DMS114 treated with DMSO at 0.1 percent for 48 hours (cell line): ENCODE results near the gene UBE2D2.
"Not testable (repeated sequence)": the region's sequence is repeated elsewhere in the genome, so short reads cannot be mapped to it uniquely, and the experiment has no call there.

Source experiments
- DNase-seq: peaks from one replicate; lab custom pipeline; 2025; ENCODE audit not compliant: unreplicated experiment; lab: John Stamatoyannopoulos, UW

Gene UBE2D2

DNA sequence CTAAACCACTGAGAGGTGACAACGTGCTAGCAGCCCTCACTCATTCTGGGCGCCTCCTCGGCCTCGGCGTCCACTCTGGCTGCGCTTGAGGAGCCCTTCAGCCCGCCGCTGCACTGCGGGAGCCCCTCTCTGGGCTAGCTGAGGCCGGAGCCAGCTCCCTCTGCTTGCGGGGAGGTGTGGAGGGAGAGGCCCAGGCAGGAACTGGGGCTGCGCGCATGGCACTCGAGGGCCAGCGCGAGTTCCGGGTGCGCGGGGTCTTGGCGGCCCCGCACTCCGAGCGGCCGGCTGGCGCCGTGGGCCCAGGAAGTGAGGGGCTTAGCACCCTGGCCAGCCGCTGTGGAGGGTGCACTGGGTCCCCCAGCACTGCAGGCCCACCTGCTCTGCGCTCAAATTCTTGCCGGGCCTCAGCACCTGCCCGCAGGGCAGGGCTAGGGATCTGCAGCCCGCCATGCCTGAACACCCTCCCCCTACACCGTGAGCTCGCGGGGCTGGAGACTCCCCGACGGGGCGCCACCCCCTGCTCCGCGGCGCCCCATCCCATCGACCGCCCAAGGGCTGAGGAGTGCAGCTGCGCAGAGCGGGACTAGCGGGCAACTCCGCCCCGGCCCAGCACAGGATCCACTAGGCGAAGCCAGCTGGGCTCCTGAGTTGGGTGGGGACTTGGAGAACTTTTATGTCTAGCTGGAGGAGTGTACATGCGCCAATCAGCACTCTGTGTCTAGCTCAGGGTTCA is 11.8 kb upstream of the UBE2D2 start:
- DNase-seq, result no peak

DNA sequence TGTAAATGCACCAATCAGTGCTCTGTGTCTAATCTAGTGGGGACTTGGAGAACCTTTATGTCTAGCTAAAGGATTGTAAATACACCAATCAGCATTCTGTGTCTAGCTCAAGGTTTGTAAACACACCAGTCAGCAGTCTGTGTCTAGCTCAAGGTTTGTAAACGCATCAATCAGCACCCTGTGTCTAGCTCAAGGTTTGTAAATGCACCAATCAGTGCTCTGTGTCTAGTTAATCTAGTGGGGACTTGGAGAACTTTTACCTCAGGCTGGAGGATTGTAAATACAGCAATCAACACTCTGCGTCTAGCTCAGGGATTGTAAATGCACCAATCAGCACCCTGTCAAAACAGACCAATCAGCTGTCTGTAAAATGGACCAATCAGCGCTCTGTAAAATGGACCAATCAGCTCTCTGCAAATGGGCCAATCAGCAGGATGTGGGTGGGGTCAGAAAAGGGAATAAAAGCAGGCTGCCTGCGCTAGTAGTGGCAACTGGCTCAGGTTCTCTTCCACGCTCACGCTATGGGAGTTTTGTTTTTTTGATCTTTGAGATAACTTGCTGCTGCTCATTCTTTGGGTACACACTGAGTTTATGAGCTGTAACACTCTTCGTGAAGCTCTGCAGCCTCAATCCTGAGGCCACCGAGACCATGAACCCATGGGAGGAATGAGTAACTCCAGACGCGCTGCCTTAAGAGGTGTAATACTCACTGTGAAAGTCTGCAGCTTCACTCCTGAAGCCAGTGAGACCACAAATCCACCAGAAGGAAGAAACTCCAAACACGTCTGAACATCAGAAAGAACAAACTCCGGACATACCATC is 10.9 kb upstream of the UBE2D2 start:
- DNase-seq, result not testable (repeated sequence)

DNA sequence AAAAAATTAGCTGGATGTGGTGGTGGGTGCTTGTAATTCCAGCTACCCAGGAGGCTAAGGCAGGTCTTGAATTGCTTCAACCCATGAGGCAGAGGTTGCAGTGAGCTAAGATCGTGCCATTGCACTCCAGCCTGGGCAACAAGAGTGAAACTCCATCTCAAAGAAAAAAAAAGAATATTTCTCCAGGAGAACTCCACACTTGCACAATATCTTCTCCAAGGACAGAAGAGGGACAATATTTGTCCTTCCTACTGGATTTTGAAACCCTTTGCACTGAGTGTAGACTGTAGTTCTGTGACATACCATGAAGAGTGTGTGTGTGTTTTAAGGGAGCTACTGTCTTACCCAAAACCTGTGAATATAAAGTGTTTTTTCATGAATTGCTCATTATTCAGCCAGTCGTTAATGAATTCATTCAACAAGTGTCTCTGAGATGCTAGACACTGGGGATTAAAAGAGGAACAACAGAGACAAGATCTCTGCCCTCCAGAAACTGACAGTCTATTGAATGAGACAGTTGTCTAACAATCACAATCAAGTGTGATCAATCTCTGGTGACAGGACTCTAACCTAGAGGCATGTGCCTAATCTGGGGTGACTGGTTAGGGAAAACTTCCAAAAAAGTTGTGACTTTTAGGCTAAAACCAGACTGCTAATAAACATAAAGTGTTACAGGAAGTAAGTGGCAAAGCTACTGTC is 9.8 kb upstream of the UBE2D2 start:
- no peak for DNase-seq

- no peak for DNase-seq
These were observed 8.1 kb upstream of the UBE2D2 start for GRCh38 chr5:139552893-139553575.

DNA sequence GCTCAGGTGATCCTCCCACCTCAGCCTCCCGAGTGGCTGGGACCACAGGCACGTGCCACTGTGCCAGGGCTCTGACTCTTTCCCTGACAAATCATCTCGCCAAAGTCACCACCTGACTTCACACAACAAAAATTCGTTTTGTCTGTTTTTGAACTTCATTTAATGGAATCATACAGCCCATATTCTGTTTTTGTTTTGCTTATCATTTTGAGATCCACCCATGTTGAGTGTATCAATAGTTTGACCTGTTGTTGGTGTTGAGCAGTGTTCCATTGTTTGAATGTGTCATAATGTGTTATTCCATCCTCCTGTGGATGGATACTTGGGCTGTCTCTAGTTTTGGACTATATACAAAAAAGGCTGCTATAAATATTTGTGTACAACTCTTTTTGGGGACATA is 6.9 kb upstream of the UBE2D2 start:
- DNase-seq, result no peak

DNA sequence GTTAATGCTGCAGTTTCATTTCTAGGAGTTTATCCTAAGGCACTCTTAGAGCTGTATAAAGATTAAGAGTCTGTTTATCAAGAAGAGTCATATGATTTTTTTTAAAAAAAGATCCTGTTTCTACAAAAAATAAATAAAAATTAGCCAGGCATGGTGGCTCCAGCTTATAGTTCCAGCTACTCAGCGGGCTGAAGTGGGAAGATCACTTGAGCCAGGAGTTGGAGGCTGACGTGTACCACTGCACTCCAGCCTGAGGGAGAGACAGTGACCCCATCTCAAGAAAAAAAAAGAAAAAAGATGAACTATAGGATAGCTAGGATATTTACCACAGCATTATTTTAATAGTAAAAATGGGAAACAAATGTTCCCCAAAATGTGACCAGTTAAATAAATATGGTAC is 3.3 kb upstream of the UBE2D2 start:
- no peak for DNase-seq

GRCh38 chr5:139561655-139562451 is 714 bp downstream of the UBE2D2 start:
- DNase-seq, result no peak

DNA sequence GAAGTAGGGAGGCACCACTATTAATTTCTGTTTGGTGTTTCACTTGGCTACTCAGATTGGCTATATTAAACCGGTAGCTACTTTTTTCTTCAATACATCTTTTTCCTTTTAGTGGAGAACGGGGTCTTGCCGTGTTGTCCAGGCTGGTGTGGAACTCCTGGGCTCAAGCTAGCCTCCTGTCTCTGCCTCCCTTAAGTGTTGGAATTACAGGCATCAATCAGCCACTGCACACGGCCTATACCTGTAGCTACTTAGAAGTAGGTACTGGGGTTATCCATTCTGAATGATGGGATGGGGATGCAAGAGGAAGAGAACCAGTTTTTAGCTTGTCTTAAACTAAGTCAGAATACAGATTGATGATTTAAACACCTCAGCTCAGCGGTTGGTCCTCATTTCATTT is 1.7 kb downstream of the UBE2D2 start:
- no peak for DNase-seq

GRCh38 chr5:139565411-139566305 is 4.5 kb downstream of the UBE2D2 start:
- no peak for DNase-seq

DNA sequence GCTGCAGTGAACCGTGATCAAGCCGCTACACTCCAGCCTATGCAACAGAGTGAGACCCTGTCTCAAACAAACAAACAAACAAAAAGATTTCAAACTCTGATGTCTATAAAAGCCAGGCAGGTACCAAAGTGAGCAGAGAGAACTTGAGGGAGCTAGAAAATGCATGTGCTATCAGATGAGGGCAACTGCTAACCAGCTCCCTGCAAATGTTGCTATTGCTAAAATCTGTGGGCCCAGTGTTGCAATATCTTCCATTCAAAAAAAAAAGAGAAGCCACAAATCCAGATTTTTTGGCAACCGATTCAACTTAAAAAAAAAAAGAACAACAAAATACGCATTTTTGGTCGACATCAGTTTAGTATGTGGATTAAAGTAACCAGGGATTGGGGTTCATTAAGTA is 5.5 kb downstream of the UBE2D2 start:
- DNase-seq, result no peak

GRCh38 chr5:139569270-139569955 is 8.3 kb downstream of the UBE2D2 start:
- DNase-seq, result no peak

DNA sequence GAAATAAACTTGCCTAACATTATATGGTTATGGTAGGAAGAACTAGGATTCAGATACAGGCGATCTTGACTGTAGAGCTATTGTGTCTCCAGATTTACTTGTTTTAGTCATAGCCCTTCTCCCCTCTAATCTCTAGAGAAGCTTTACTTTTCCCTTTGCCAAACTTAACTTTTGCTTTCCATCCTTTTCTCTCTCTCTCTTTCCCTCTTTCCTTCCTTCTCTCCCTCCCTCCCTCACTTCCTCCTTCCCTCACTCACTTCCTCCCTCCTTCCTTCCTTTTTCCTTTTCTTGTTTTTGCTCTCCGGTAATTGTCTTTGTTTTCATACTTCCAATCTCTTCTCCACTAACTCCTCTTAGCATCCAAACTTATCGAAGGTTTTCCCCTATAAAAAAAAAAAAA is 10.4 kb downstream of the UBE2D2 start:
- no peak for DNase-seq

- DNase-seq, result no peak
These were observed 10.8 kb downstream of the UBE2D2 start for GRCh38 chr5:139571966-139572365.

- peak; percentile 43 for DNase-seq
These were observed 13.6 kb downstream of the UBE2D2 start for GRCh38 chr5:139574641-139575312.

- no peak for DNase-seq
These were observed 14.1 kb downstream of the UBE2D2 start for GRCh38 chr5:139575313-139575646.

DNA sequence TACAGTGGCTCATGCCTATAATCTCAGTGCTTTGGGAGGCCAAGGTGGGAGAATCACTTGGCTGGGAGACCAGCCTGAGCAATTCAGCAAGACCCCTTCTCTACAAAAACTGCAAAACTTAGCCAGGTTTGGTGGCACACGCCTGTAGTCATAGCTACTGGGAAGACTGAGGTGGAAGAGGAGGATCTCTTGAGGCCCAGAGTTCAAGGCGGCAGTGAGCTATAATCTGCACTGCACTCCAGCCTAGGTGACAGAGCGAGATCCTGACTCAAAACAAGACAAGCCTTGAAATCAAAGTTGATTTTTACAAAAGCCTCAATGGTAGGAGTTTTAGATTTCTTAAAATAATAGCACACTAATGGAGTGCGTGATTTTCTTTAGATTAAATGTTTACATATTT is 14.6 kb downstream of the UBE2D2 start:
- DNase-seq, result no peak

- DNase-seq, result no peak
These were observed 16.7 kb downstream of the UBE2D2 start for GRCh38 chr5:139577689-139578290.

DNA sequence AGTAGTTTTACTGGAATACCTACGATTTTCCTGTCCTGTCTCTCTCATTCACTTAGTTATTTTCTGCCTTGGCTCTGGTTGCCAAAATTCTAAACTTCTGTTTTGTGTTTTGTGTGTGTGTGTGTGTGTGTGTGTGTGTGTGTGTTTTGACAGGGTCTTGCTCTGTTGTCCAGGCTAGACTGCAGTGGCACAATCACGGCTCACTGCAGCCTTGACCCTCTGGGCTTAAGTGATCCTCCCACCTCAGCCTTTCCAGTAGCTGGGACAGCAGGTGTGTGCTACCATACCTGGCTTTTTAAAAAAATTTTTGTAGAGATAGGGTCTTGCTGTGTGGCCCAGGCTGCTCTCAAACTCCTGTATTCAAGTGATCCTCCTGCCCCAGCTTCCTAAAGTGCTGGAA is 17.2 kb downstream of the UBE2D2 start:
- DNase-seq, result no peak
